ENCODE measurements around the gene KANSL3.
"Not testable (repeated sequence)": the region's sequence is repeated elsewhere in the genome, so short reads cannot be mapped to it uniquely, and the experiment has no call there.

The KANSL3 gene

DNA sequence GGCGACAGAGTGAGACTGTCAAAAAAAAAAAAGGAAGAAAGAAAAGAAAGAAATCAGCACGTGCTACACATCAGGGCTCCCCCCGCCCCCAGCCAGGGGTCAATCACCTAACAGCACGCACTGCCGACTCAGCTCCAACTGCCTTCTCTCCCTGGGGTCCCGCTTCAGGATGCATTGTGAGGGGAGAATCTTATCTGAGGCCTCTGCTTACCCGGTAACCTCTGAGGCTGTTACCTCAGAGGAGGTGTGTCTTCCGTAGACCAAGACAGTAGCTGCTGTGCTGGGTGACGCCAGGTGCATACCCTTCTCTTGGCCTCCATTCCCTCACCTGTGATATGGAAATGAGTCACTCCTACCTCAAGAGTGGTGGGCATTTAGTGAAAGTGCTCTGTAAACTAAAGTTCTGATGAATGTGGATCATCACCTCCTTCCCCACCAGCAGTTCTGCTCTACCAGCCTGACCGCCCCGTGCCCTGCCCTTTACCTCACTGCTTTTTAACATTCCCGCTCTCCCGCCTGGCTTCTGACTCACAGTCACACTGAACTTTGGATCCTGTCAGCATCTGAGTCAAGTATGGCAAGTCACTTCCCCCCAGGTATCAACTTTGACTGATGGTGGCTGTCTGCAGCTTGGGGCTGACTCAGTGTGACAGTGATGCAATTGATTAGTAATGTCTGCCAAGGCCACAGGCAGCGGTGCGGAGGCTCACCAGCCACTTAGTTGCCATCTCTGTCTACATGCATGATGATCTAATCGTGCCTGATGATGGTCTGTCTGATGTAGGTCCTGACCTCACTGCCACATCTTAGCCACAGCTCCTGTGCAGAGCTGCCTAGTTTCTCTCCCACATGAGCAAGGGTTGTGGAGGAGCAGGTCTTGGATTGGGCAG, 81.4 kb downstream of the KANSL3 start:
- DNase-seq: peak; percentile 57

DNA sequence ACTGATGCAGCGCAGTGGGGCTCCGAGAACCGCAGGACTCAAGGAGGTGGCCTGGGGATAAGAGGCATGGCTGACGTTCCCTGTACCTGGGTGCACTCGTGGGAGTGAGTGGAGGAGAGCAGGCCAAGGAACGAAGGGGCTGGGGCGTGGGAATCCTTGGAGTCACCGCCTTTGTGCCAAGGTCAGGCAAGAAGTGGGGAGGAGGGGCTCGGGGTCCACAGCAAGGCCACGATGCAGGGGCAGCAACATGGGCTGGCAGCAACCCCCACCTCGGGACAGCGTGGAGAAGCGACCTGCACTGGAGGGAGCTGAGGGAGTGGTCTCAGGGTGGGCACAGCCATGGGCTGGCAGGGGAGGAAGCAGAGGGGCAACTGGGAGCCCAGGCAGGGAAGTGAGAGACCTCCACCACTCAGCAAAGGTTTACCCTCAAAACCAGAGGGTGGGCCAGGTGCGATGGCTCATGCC, 82.9 kb downstream of the KANSL3 start:
- no peak for DNase-seq

- peak; percentile 68 for DNase-seq
Measured at GRCh38 chr2:96554293-96555145, 83.6 kb downstream of the KANSL3 start.

- DNase-seq: not testable (repeated sequence)
Measured at GRCh38 chr2:96553957-96554292, 84.2 kb downstream of the KANSL3 start.

DNA sequence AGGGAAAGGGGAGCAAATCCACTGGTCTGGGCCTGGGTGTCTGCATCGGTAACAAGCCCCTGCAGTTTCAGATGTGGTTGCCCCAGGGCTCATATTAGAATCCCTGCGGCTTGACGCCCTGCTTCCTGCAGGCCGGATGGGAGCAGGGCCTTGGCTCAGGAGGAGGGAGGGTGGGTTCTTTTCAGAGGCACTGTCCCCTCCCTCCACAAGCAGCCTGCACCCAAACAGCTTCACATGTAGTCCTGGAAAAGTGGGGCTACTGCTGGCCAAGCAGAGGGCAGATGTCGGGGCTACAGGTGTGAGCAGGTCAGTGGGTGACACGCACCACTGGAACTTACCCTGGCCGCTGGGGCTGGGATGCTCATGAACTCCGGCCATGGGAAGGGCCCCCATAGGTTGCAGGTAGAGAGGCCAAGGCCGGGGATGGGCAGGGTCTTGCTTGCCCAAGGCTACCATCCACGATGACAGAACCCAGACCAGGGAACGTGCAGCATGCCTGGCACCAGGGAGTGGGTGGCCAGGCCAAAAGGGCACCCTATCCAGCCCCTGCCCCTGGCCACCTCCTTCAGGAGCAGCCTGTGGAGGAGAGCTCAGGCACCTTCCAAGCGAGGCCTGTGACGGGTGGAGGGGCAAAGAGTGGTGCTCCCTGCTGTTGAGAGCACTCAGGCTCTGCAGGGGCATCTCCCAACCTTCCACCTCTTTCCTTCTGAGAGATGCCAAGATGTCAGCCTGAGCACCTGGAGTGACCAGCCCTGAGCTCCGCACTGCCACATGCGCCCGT, 84.7 kb downstream of the KANSL3 start:
- DNase-seq: no peak

DNA sequence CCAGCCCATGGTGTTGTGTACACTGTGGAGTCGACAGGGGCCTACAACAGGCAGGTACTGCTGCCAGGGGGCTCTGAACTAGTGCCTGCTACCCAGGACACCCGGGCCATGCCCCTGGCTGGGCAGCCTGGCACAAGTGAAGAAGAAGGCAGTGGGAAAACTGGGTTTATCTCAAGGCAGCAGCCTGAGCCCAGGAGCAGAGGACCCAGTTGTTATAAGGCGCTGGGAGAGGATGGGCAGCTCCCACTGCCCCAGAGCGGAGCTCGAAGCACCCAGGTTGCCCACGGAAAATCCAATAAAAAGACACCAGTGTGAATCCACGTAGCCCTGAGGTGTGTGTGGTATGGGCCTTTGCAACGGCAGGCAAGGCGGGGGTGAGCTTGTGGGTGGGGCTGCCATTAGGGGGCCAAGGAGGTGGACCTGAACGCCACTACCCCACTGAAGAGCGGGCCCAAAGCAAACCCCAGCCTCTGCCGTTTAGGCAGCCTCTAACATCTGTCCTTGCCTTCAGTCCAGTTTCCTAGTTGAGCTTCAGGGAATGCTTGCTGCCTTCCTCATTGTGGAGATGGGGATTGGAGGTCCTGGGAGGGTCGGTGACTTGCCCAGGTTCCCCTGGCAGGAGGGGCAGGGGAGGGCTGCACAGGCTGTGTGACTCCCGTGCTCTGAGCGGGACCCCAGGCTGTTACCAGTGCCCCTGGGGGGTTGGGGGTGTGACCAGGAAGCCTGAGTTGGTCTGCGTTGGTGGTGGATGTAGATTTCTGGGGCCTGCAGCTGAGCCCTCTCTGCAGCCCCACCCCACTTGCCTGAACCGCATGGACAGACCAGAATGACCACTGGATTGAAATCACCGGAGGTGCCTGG, 85.6 kb downstream of the KANSL3 start:
- DNase-seq: no peak

DNA sequence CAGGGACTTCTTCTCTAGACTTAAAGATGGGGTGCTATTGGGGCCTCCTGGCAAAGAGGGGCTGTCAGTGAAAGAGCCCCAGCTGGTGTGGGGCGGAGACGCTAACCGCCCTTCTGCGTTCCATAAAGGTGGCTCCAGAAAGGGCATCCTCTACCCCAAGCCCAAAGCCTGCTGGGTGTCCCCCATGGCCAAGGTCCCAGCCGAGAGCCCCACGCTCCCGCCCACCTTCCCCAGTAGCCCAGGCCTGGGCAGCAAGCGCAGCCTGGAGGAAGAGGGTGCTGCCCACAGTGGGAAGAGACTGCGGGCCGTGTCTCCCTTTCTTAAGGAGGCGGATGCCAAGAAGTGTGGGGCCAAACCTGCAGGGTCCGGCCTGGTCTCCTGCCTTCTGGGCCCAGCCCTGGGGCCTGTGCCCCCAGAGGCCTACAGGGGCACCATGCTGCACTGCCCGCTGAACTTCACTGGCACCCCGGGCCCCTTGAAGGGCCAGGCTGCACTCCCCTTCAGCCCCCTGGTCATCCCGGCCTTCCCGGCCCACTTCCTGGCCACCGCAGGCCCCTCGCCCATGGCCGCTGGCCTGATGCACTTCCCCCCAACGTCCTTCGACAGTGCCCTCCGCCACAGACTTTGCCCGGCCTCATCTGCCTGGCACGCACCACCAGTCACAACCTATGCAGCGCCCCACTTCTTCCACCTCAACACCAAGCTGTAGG, 86.4 kb downstream of the KANSL3 start:
- no peak for DNase-seq

GRCh38 chr2:96550787-96551604, 87.1 kb downstream of the KANSL3 start:
- no peak for DNase-seq

DNA sequence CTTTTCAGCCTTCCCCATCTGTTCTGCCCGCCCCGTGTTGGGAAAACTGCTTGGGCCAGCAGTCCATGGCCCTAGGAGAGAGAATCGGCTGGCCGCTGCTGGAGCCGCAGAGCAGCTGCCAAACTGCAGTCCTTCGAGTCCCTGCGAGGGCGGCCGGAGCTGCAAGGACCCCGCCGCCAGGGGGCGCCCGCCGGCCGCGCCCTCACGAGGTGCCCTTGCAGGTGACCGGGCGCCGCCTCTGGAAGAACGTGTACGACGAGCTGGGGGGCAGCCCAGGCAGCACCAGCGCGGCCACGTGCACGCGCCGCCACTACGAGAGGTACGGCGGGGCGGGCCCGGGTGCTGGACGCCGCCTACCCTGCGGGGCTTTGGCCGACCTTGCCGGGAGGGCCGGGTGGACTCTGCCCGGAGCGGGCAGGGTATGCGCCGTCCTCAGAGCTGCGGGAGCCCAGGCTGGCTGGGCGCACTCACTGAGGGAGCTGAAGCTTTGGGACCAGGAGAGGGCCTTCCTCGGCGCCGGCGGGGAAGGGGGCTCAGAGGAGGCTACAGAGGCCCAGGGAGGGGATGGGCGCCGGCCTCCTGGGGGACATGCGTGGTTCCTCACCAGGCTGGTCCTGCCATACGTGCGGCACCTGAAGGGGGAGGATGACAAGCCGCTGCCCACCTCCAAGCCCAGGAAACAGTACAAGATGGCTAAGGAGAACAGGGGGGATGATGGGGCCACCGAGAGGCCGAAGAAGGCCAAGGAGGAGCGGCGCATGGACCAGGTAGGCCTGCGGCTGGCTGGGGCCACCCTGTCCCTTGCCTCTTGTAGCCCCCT, 87.9 kb downstream of the KANSL3 start:
- DNase-seq: no peak

GRCh38 chr2:96549466-96549785, 88.7 kb downstream of the KANSL3 start:
- DNase-seq: no peak

DNA sequence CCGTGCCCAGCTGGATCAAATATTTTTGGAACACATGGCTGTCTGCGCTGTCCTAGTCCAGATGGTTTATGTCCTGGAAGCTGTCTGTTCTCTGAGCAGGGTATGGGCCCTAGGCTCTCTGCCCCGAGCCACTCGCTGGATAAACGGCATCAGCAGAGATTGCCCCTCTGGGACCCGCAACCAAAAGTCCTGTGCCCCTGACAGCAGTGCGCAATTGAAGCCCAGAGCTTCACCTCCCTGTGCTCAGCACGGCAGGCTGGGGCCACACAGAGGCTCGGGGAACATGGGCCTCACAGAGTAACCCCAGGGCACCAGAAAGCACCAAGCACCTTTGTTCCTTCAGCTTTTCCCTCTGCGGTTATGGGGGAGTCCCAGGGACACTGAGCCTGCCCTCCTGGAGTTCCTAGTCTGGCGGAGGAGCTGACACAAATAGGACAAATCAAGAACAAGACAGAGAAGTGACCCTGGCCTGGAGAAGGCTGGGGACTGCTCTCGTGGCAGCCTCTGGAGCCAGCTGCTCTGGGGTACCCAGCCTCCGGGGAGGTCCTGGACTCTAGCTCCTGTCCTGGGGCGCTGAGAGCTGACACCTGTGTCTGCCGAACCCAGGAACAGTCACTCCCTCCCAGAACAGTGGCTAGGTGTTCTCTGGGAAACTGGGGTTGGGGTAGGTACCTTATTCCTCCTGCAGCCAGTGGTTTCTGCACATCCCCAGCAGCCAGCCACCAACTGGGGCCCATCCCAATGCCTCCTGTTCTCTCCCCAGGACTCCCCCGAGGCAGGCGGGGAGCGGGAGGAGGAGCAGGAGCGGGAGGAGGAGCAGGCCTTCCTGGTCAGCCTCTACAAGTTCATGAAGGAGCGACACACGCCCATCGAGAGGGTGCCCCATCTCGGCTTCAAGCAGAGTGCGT, 89.3 kb downstream of the KANSL3 start:
- DNase-seq: no peak

DNA sequence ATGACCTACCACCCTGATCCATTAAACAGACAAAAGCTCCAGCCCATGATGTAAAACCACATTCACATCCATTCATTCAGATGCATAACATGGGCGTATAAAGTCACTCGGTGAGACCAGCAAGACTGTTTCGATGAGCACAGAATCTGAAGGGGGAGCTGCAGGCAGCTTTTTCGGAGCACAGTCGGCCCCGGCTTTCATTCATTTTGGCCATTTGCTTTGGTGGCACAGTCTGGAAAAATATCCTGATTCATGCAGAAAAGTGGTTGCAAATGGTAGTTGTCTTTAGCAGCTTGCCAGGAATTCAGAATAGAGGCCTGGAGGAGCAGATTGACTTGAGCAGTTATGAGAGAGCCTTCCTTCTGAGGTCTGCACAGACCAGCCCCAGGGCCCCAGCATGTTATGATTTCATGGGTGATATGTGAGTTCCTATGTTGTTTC, 90.4 kb downstream of the KANSL3 start:
- DNase-seq: no peak

DNA sequence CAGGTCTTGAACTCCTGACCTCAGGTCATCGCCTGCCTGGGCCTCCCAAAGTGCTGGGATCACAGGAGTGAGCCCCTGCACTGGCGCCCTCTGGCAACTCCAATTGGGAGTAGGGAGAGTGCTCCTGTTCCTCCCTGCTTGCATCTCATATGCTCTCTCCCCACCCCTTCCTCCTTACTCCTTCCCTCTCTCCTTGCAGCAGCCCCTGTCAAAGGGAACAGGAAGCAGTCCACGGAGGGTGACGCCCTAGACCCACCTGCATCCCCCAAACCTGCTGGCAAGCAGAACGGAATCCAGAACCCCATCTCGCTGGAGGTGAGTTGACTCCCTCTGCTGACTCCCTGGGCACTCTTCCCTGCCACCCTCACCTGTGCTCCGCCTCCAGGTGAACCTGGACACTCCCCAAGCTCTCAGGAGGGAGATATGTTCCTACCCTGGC, 90.9 kb downstream of the KANSL3 start:
- DNase-seq: peak; percentile 5

- no peak for DNase-seq
Measured at GRCh38 chr2:96546797-96547196, 91.3 kb downstream of the KANSL3 start.

- DNase-seq: no peak
Measured at GRCh38 chr2:96546321-96546720, 91.8 kb downstream of the KANSL3 start.
